Nephron progenitor cell (in vitro differentiated cells): ENCODE measurements around the gene RAB10.

Experiments used
- DNase-seq: peaks from one replicate; pipeline ENCODE4 v3.0.0; 2021
- H3K27ac Mint-ChIP-seq: 2 replicates; pipeline ENCODE4 v1.8.0; 2021; ENCODE audit warnings: mild to moderate bottlenecking, moderate library complexity, mixed read lengths
- H3K27me3 Mint-ChIP-seq: 2 replicates; pipeline ENCODE4 v1.8.0; 2021; ENCODE audit warnings: mild to moderate bottlenecking, low read depth, mixed read lengths; ENCODE audit not compliant: poor library complexity
- H3K36me3 Mint-ChIP-seq: 2 replicates; pipeline ENCODE4 v1.8.0; 2021; ENCODE audit warnings: low read depth, mixed read lengths
- H3K4me1 Mint-ChIP-seq: 2 replicates; pipeline ENCODE4 v1.8.0; 2021; ENCODE audit warnings: mixed read lengths
- H3K4me3 Mint-ChIP-seq: 2 replicates; pipeline ENCODE4 v1.8.0; 2021; ENCODE audit warnings: mild to moderate bottlenecking, moderate library complexity, mixed read lengths
- H3K9me3 Mint-ChIP-seq: 2 replicates; pipeline ENCODE4 v1.8.0; 2021; ENCODE audit warnings: mild to moderate bottlenecking, moderate library complexity, mixed read lengths
- CTCF ChIP-seq: fragments of 200-600 bp; sonication (generic); IDR thresholded peaks from 2 replicates; pipeline ENCODE4 v1.5.0; 2021; ENCODE audit warnings: antibody characterized with exemption

RAB10 gene

GRCh38 chr2:26144031-26144430, 110.1 kb downstream of the RAB10 start:
- no peaks in the 10 kb centered on the region for H3K36me3 Mint-ChIP-seq
- H3K27me3 Mint-ChIP-seq = peaks cover 15% of the 10 kb centered on the region
- no peak overlapping the region for H3K27ac Mint-ChIP-seq
- no peak overlapping the region for H3K4me3 Mint-ChIP-seq
- TF ChIP-seq CTCF = no peak
- H3K4me1 Mint-ChIP-seq = peaks cover 4% of the 10 kb centered on the region
- DNase-seq = no peak
- no peaks in the 10 kb centered on the region for H3K9me3 Mint-ChIP-seq

GRCh38 chr2:26144953-26145680, 111.2 kb downstream of the RAB10 start:
- Mint-ChIP-seq H3K4me1 (peaks cover 2% of the 10 kb centered on the region), H3K4me3 (no peak overlapping the region), H3K9me3 (no peaks in the 10 kb centered on the region), H3K36me3 (no peaks in the 10 kb centered on the region), H3K27me3 (peaks cover 17% of the 10 kb centered on the region), H3K27ac (no peak overlapping the region)
- TF ChIP-seq CTCF = peak; percentile 70
- DNase-seq = peak; percentile 66

DNA sequence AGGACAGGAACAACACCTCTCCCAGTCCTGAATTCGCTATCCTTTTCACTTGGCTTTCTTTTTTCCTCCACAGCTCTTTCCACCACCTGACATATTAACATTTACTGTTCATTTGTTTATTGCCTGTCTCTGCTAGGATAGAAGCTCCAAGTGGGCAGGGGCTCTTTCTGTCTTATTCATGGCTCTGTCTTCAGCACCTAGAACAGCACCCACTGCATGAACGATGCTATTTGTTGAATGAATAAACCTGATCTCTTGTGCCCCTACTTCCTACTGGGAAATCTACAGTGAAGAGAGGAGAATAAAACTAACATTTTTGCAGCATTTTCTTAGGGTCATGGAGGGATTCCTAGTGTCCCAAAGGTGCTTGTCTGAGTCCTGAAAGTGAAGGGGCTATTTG, 114.6 kb downstream of the RAB10 start:
- Mint-ChIP-seq H3K27me3 (peaks cover 27% of the 10 kb centered on the region), H3K9me3 (peaks cover 8% of the 10 kb centered on the region), H3K4me1 (peaks cover 5% of the 10 kb centered on the region), H3K4me3 (no peak overlapping the region), H3K27ac (no peak overlapping the region), H3K36me3 (no peaks in the 10 kb centered on the region)
- TF ChIP-seq CTCF = no peak
- DNase-seq = no peak

- Mint-ChIP-seq H3K36me3 (no peaks in the 10 kb centered on the region), H3K27me3 (peaks cover 35% of the 10 kb centered on the region), H3K9me3 (peaks cover 25% of the 10 kb centered on the region), H3K27ac (no peak overlapping the region), H3K4me1 (peaks cover 5% of the 10 kb centered on the region), H3K4me3 (no peak overlapping the region)
- no peak for DNase-seq
- no peak for TF ChIP-seq CTCF
Measured at GRCh38 chr2:26150243-26150642, 116.4 kb downstream of the RAB10 start.

DNA sequence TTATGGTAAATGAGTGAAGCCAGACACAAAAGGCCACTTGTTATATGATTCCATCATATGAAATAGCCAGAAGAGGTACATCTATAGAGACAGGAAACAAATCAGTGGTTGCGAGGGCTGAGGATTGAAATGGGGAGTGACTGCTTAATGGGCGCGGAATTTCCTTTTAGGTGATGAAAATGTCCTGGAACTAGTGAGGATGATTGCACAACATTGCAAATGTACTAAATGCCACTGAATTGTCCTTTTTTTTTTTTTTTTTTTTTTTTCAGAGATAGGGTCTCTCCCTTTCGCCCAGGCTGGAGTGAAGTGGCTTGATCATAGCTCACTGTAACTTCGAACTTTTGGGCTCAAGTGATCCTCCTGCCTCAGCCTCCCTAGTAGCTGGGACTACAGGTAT, 123.7 kb downstream of the RAB10 start:
- DNase-seq = no peak
- TF ChIP-seq CTCF = no peak
- H3K36me3 Mint-ChIP-seq = no peaks in the 10 kb centered on the region
- H3K27ac Mint-ChIP-seq = no peak overlapping the region
- no peaks in the 10 kb centered on the region for H3K4me1 Mint-ChIP-seq
- peaks cover 28% of the 10 kb centered on the region for H3K27me3 Mint-ChIP-seq
- H3K4me3 Mint-ChIP-seq = no peak overlapping the region
- H3K9me3 Mint-ChIP-seq = peaks cover 39% of the 10 kb centered on the region

DNA sequence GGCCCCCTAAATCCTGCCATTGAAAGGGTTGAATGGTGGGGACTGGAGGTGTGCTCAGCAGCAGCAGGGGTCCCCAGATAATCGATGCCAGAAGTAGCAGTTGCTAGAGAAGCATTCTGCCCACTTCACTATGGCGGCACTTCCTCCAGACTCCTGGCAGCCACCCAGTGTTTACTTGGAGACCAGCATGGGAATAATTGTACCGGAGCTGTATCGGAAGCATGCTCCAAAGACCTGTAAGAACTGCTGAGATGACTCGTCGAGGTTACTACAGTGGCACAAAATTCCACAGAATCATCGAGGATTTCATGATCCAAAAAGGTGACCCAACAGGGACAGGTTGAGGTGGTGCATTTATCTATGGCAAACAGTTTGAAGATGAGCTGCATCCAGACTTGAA, 128.0 kb downstream of the RAB10 start:
- no peak overlapping the region for H3K27ac Mint-ChIP-seq
- peaks cover 15% of the 10 kb centered on the region for H3K27me3 Mint-ChIP-seq
- H3K4me1 Mint-ChIP-seq = no peaks in the 10 kb centered on the region
- H3K4me3 Mint-ChIP-seq = no peak overlapping the region
- DNase-seq = no peak
- no peaks in the 10 kb centered on the region for H3K36me3 Mint-ChIP-seq
- H3K9me3 Mint-ChIP-seq = peaks cover 5% of the 10 kb centered on the region
- no peak for TF ChIP-seq CTCF
